ENCODE results near the gene ATP5F1D. TPM values are rescaled to one million over a fixed set of nuclear protein-coding genes. Genes with fewer than 3 reads are reported as not detected.

Gene ATP5F1D
- total RNA-seq, 1 experiment from 2014 or later: 36.6 TPM

DNA sequence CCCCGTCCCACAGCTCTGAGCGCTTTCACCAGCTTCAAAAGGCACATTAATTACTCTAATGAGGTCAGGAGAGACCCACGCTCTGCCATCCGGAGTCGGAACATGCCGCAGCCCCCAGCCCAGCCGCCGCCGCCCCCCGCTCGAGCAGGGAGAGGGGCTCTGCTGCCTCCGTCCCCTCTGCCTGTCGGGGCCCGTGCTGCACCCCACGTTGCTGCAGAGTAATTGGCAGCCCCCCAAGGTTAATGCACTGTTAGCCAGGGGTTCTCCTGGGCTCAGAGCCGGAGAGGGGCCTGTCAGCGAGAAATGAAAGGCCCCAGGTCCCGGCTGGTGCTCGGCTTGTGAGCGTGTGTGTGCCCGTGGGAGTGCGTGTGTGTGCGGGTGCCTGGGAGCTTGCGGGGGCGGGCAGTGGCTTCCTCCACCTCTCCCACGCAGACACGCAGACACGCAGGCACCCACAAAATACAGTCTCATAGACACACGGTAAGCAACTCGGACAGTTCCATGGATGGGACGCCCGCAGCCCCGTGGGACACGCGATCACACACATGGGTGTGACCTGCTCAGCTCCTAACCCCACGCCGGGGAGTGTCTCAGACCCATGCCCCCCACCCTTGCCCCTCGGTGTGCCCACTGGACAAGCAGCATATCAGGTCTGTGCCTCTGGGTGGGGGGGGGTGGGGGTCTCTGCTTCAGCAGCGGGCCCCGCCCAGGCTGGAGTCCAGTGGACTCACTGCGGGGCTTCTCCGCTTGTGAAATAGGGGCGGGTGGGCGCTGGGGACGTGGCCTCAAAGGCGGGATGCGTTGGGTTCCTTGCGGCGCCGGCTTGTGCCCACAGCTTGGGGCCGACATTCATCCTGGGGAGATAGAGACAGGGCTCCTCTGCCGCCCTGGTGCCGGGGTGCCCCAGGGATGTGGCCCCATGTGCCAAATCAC is 39.4 kb downstream of the ATP5F1D start:
- in situ Hi-C loops (cut with HindIII; ENCODE audit: low pct_unique_long_range_greater_than_20kb, low sequenced_read_pairs): no loop called here
- DNase-seq (ENCODE audit: low read depth, low spot score): no peak

DNA sequence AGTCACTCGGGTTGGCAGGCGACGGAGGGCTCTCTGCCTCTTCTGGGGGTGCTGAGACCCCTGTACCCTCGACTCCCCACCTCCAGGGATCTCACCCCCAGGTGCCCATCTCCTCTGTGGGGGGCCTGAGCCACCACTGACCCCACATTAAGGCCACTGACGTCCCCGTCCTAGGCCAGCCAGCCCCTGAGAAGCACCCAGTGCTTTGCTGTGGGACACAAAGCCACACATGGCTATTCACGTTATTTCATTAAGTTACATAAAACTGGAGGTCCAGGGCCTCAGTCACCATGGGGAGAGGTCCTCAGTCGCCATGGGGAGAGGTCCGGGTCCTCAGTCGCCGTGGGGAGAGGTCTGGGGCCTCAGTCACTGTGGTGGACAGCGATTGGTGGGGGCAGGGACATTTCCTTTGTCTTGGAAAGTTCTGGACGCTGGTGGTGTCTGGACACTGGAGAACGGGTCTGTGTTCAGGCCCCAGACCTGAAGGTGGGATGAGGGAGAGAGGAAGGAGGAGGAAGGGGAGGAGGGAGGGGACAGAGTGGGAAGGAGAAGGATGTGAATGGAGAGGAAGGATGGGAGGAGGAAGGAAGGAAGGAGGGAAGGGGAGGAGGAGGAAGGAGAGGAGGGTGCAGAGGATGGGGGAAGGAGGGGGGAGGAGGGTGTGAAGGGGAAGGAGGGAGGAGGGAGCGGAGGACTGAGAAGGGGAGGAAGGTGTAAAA is 40.2 kb downstream of the ATP5F1D start:
- DNase-seq (ENCODE audit: low read depth, low spot score): no peak
- in situ Hi-C loops (cut with HindIII; ENCODE audit: low pct_unique_long_range_greater_than_20kb, low sequenced_read_pairs): no loop called here

- DNase-seq (ENCODE audit: low read depth, low spot score): no peak
- in situ Hi-C loops (cut with HindIII; ENCODE audit: low pct_unique_long_range_greater_than_20kb, low sequenced_read_pairs): no loop called here
These were observed 41.1 kb downstream of the ATP5F1D start for GRCh38 chr19:1282588-1283206.

- no peak for DNase-seq (ENCODE audit: low read depth, low spot score)
- in situ Hi-C loops (cut with HindIII; ENCODE audit: low pct_unique_long_range_greater_than_20kb, low sequenced_read_pairs): no loop called here
These were observed 41.8 kb downstream of the ATP5F1D start for GRCh38 chr19:1283207-1283916.

DNA sequence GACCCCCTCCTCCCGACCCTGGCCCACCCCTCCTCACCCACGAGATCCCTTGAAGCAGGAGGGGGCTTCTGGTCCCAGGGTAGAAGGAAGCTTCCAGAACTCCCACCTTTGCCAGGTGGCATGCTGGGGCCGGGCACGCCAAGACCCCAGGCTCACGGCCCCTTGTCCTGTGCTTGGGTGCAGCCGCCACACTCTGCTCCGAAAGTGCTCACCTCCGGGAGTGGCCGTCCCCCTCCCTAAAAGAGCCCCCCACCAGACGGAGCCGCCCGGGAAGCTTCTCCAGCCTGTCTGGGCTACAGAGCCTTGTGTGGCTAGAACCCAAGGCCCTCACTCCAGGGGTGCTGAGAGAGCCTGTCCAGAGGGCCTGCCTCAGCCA is 42.4 kb downstream of the ATP5F1D start:
- no peak for DNase-seq (ENCODE audit: low read depth, low spot score)
- in situ Hi-C loops (cut with HindIII; ENCODE audit: low pct_unique_long_range_greater_than_20kb, low sequenced_read_pairs): no loop called here

DNA sequence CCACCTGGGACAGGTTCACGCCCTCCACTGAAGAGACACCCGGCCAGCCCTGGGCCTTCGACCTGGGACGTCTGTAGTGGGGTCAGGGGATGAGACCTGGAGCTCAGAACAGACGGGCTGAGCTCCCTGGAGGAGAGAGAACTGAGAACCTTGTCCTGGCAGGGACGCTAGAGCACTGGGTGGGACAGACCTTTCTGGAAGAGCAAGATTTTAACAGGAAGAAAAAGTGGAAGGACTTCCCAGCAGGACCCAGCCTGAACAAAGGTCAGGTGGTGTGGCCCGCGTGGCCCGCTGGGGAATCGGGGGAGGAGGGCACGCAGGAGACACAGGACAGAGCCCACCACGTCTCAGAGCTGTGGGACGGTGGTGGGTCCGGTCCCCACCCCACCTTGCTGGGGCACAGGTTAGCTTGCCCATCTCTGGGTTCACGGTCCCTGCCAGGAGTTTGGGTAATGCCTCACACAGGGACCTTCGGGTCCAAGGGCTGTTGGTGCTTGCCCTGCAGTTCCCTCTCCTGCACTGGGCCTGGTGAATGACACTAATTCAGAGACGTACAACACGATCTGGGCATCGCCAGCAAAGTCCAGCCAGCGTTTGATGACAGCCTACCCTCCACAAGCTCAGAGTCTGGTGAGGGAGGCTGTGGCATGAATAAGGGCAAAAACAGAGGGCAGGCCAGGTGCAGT is 42.9 kb downstream of the ATP5F1D start:
- in situ Hi-C loops (cut with HindIII; ENCODE audit: low pct_unique_long_range_greater_than_20kb, low sequenced_read_pairs): no loop called here
- no peak for DNase-seq (ENCODE audit: low read depth, low spot score)

DNA sequence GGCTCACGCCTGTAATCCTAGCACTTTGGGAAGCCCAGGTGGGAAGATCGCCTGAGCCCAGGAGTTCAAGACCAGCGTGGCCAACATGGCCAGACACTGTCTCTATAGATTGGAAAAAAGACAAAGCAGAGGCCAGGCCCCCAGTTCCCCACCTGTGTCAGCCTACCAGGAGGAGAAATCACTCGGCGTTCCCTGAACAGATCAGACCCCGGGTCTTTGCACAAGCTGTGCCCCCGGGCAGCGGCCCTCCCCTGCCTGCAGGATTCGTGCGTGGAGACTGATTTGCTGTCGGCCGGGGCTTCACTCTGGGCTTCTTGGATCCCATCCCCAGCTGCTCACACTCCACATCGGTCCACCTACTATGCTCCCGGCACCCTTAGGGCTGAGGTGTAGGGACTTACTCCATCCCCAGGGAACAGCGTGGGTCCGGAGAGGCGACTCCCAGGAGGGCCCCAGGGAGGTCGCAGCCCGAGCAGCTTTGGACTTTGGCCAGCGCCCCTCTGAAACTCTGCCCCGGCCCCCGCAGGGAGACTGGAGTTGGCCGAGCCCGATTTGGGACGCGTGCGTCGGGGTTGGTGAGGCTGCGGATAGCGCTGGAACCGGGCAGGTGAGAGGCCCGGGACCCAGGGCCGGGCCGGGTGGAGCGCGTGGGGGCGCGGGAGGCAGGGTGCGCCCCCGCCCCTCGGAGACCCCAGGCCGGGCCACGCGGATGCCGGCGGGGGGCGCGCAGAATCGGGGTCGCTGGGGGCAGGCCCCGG is 43.6 kb downstream of the ATP5F1D start:
- no peak for DNase-seq (ENCODE audit: low read depth, low spot score)
- in situ Hi-C loops (cut with HindIII; ENCODE audit: low pct_unique_long_range_greater_than_20kb, low sequenced_read_pairs): no loop called here

- in situ Hi-C loops (cut with HindIII; ENCODE audit: low pct_unique_long_range_greater_than_20kb, low sequenced_read_pairs): no loop called here
- DNase-seq (ENCODE audit: low read depth, low spot score): no peak
These were observed 44.3 kb downstream of the ATP5F1D start, which contains the start of gene EFNA2 for GRCh38 chr19:1285737-1286360. TSS of gene EFNA2 (plus strand) at chr19:1285873. CDS start at chr19:1286169, 296 bp downstream.

GRCh38 chr19:1286487-1287353 is 45.2 kb downstream of the ATP5F1D start:
- in situ Hi-C loops (cut with HindIII; ENCODE audit: low pct_unique_long_range_greater_than_20kb, low sequenced_read_pairs): no loop called here
- no peak for DNase-seq (ENCODE audit: low read depth, low spot score)

DNA sequence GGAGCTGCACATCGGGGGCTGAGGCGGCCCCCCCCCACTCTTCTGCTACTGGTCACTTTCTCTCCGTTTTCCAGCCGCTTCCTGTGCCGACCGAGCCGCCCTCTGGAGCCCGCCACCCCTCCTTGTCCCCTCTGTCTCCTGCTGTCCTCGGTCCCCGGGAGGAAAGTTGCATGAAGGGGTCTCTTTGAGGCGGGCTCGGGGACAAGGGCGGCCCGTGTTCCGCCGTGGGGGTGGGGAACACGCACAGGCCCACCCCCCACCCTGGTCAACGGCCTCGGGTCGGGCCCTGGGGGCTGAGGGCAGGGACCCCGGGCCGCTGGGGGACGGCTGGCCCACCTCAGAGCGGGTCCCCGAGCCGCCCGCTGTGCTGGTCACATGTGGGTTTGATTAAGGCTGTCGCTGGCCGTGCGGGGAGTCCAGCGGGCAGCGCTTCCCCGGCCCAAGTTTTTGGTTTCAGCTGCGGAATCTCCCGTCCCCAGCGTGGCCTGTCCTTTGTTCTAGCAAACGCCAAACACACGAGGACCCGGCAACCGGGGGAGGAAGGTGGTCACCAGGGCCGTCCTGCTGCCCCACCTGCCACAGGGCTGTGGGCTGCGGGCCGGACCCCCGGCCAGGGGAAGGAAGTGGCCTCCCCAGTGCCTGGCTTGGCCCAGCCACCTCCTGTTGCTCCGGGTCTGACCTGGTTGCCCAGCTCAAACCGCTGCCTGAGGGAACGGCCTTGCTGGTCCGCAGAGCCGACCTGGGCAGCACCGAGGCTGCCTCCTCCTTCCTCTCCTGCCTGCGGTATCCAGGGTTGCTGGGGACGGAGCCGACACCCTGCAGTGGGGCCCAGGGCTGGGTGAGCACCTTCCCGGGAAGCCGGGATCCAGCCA is 46.0 kb downstream of the ATP5F1D start:
- in situ Hi-C loops (cut with HindIII; ENCODE audit: low pct_unique_long_range_greater_than_20kb, low sequenced_read_pairs): no loop called here

GRCh38 chr19:1288226-1288612 is 46.7 kb downstream of the ATP5F1D start:
- in situ Hi-C loops (cut with HindIII; ENCODE audit: low pct_unique_long_range_greater_than_20kb, low sequenced_read_pairs): no loop called here
- DNase-seq (ENCODE audit: low read depth, low spot score): no peak

More for the DNA sequence above, 46.0 kb downstream of the ATP5F1D start:
- no peak for DNase-seq (ENCODE audit: low read depth, low spot score)

DNA sequence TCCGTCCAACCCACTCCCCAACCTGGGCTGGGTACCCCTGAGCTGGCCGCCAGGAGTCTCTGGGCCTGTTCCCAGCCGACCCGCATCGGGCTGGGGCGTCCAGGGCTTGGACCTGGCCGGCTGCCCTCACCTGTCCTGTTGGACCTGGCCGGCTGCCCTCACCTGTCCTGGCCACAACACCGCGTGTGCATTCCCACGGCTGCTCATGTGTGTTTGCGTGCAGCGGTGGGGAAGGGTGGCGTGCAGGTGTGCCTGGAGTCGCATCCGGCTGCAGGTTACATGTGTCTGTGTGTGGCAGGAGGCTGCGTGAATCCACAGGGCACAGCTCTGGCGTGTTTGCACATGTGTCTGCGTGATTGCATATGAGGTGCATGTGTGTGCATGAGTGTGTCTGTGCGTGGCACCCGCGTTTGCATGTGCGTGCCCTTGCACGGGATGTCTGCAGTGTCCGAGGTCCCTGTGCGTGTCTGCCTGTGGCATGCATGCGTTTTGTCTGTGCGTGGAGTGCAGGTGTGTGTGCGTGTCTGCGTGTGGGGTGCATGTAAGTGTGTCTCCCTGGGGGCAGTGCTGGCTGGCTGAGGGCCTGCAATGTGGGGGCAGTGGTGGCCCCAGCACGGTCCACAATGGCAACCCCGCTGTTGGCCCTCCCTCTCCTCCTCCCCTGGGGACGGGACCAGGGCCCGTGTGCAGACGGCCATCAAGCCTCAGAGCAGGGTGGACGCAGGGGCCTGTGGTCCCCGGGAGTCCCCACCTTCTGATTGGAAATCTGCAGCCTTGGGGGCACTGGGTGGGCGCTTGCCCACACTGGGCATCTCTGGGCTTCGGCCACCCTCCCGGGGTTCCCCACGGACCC is 47.5 kb downstream of the ATP5F1D start:
- in situ Hi-C loops (cut with HindIII; ENCODE audit: low pct_unique_long_range_greater_than_20kb, low sequenced_read_pairs): no loop called here
- DNase-seq (ENCODE audit: low read depth, low spot score): no peak

GRCh38 chr19:1289686-1290025 is 48.1 kb downstream of the ATP5F1D start:
- DNase-seq (ENCODE audit: low read depth, low spot score): no peak
- in situ Hi-C loops (cut with HindIII; ENCODE audit: low pct_unique_long_range_greater_than_20kb, low sequenced_read_pairs): no loop called here

GRCh38 chr19:1290196-1290702 is 48.7 kb downstream of the ATP5F1D start:
- DNase-seq (ENCODE audit: low read depth, low spot score): no peak
- in situ Hi-C loops (cut with HindIII; ENCODE audit: low pct_unique_long_range_greater_than_20kb, low sequenced_read_pairs): no loop called here

Data from SK-MEL-5 (cell line).